Measurements from ENCODE around the gene CAPN15. TPM values are rescaled to one million over a fixed set of nuclear protein-coding genes. Genes with fewer than 3 reads are reported as not detected.

The CAPN15 gene
- total RNA-seq, 1 donor from 2014 or later, result 72.5 TPM

- DNase-seq (ENCODE audit: extremely low read depth, low read depth, low spot score), result no peak
Observed at GRCh38 chr16:540645-541340, 13.3 kb downstream of the CAPN15 start.

GRCh38 chr16:543301-544164 is 16.0 kb downstream of the CAPN15 start:
- DNase-seq (ENCODE audit: extremely low read depth, low read depth, low spot score), result no peak

- DNase-seq (ENCODE audit: extremely low read depth, low read depth, low spot score), result no peak
Observed at GRCh38 chr16:544517-544916, 17.0 kb downstream of the CAPN15 start.

- no peak for DNase-seq (ENCODE audit: extremely low read depth, low read depth, low spot score)
Observed at GRCh38 chr16:546909-547770, 19.6 kb downstream of the CAPN15 start.

GRCh38 chr16:548586-548985 is 21.1 kb downstream of the CAPN15 start:
- DNase-seq (ENCODE audit: extremely low read depth, low read depth, low spot score), result no peak

- no peak for DNase-seq (ENCODE audit: extremely low read depth, low read depth, low spot score)
Observed at GRCh38 chr16:549544-550263, 22.2 kb downstream of the CAPN15 start.

- no peak for DNase-seq (ENCODE audit: extremely low read depth, low read depth, low spot score)
Observed at GRCh38 chr16:551210-551609, 23.7 kb downstream of the CAPN15 start.

- no peak for DNase-seq (ENCODE audit: extremely low read depth, low read depth, low spot score)
Observed at GRCh38 chr16:552171-552570, 24.7 kb downstream of the CAPN15 start.

- no peak for DNase-seq (ENCODE audit: extremely low read depth, low read depth, low spot score)
Observed at GRCh38 chr16:553601-554296, 26.2 kb downstream of the CAPN15 start.

- no peak for DNase-seq (ENCODE audit: extremely low read depth, low read depth, low spot score)
Observed at GRCh38 chr16:554297-554621, 26.7 kb downstream of the CAPN15 start.

- DNase-seq (ENCODE audit: extremely low read depth, low read depth, low spot score), result no peak
Observed at GRCh38 chr16:554640-555365, 27.3 kb downstream of the CAPN15 start.

- DNase-seq (ENCODE audit: extremely low read depth, low read depth, low spot score), result no peak
Observed at GRCh38 chr16:555528-556473, 28.3 kb downstream of the CAPN15 start.

- DNase-seq (ENCODE audit: extremely low read depth, low read depth, low spot score), result no peak
Observed at GRCh38 chr16:556474-557173, 29.1 kb downstream of the CAPN15 start.

- DNase-seq (ENCODE audit: extremely low read depth, low read depth, low spot score), result no peak
Observed at GRCh38 chr16:557463-558297, 30.2 kb downstream of the CAPN15 start.

GRCh38 chr16:558298-559020 is 30.9 kb downstream of the CAPN15 start:
- DNase-seq (ENCODE audit: extremely low read depth, low read depth, low spot score), result no peak

- DNase-seq (ENCODE audit: extremely low read depth, low read depth, low spot score), result no peak
Observed at GRCh38 chr16:559021-559380, 31.5 kb downstream of the CAPN15 start.
